Measurements from ENCODE around the gene LMAN1L. TPM values are rescaled to one million over a fixed set of nuclear protein-coding genes. Genes with fewer than 3 reads are reported as not detected.
A peak's percentile ranks its signal among the peaks of the same experiment; 100 is the strongest.

The LMAN1L gene
- total and polyA plus RNA-seq, 2 of the 4 experiments (the other 2 are of a cell fraction): not detected

DNA sequence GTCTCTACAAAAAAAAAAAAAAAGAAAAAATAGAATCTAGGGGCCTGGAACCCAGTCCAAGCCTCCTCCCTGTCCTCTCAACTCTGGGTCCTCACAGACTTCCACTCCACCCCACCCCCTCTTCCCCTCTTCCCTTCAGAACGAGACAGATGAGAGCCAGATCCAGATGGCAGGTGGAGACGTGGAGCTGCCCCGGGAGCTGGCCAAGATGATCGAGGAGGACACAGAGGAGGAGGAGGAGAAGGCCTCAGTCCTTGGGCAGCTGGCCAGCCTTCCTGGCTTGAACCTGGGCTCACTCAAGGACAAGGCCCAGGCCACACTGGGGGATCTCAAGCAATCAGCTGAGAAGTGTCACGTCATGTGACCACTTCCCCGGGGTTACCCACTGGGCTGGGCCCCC is 17.4 kb downstream of the LMAN1L start:
- in situ Hi-C loops (cut with MboI; ENCODE audit: low sequenced_read_pairs) (no loop called here), dilution Hi-C loops (cut with HindIII; ENCODE audit: low sequenced_read_pairs, unreplicated experiment) (no loop called here), intact Hi-C loops (cut with micrococcal nuclease) (no loop called here)
- Histone ChIP-seq H3K9me1 (ENCODE audit: insufficient read depth, low read length) (no peaks in the 10 kb centered on the region), H2BK5ac (ENCODE audit: low read depth, low read length, poor library complexity, severe bottlenecking) (no peak overlapping the region), H3K14ac (replicated peaks; ENCODE audit: low read depth, low read length) (no peak overlapping the region), H3K27ac (ENCODE audit: insufficient read depth, low read length) (no peak overlapping the region), H2AK9ac (replicated peaks; ENCODE audit: low read depth, low read length, poor library complexity) (peak overlapping the region; percentile 16), H3K56ac (ENCODE audit: extremely low read depth, insufficient read depth, low read length) (no peak overlapping the region), H3K18ac (ENCODE audit: low read depth, low read length) (no peak overlapping the region), H4K91ac (ENCODE audit: insufficient read depth, low read depth, low read length) (no peak overlapping the region), H3K9me3 (ENCODE audit: control insufficient read depth, insufficient read depth, low read length) (no peaks in the 10 kb centered on the region), H4K5ac (ENCODE audit: low read depth, low read length) (no peak overlapping the region), H2BK20ac (ENCODE audit: low read depth, low read length) (no peak overlapping the region), H3K23ac (ENCODE audit: low read depth, low read length) (no peak overlapping the region), H3K27me3 (ENCODE audit: control insufficient read depth, insufficient read depth, low read length) (peaks cover 36% of the 10 kb centered on the region), H2AFZ (replicated peaks; ENCODE audit: low read length, poor library complexity) (peak overlapping the region; percentile 61), H3K36me3 (ENCODE audit: control insufficient read depth, insufficient read depth, low read length) (no peaks in the 10 kb centered on the region), H4K8ac (ENCODE audit: low read depth in 2 of 2, low read length in 2 of 2) (no peak overlapping the region), H3K4me2 (ENCODE audit: low read depth, low read length) (no peak overlapping the region), H3K9ac (ENCODE audit: low read depth, low read length) (no peak overlapping the region), H2BK120ac (ENCODE audit: low read depth, low read length) (no peak overlapping the region), H2AK5ac (ENCODE audit: low read depth, low read length) (no peak overlapping the region), H3K4me3 (ENCODE audit: insufficient read depth, low read depth, low read length) (no peak overlapping the region), H2BK15ac (ENCODE audit: low read depth, low read length) (no peak overlapping the region), H3K4ac (ENCODE audit: low read depth, low read length) (no peak overlapping the region), H4K20me1 (ENCODE audit: insufficient read depth, low read length) (no peaks in the 10 kb centered on the region; the same call in 1 of the 2 replicates), H3K4me1 (ENCODE audit: control insufficient read depth, insufficient read depth, low read length) (no peaks in the 10 kb centered on the region), H3K79me1 (ENCODE audit: low read depth in 1 of 2, low read length in 2 of 2) (no peaks in the 10 kb centered on the region)
- TF ChIP-seq RFX5 (IDR thresholded peaks at IDR 0.05; ENCODE audit: low read depth, low read length): no peak
- no peak for TF ChIP-seq CEBPB (IDR thresholded peaks at IDR 0.05; ENCODE audit: low read depth, low read length)
- TF ChIP-seq SMC3 (IDR thresholded peaks at IDR 0.05; ENCODE audit: low read depth, low read length): no peak
- TF ChIP-seq, protein P1, sequence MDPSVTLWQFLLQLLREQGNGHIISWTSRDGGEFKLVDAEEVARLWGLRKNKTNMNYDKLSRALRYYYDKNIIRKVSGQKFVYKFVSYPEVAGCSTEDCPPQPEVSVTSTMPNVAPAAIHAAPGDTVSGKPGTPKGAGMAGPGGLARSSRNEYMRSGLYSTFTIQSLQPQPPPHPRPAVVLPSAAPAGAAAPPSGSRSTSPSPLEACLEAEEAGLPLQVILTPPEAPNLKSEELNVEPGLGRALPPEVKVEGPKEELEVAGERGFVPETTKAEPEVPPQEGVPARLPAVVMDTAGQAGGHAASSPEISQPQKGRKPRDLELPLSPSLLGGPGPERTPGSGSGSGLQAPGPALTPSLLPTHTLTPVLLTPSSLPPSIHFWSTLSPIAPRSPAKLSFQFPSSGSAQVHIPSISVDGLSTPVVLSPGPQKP (IDR thresholded peaks at IDR 0.05; ENCODE audit: borderline replicate concordance, low read depth, low read length): no peak
- no peak for TF ChIP-seq FOS (IDR thresholded peaks at IDR 0.05; ENCODE audit: low read depth, low read length)
- DNase-seq (no peak), ATAC-seq (ENCODE audit: low read depth) (no peak)
- BruUV-seq (replicated peaks): no TSS peak
- ChIA-PET CTCF (no interaction called here), POLR2A (ENCODE audit: unreplicated experiment) (interaction anchor here (0.5 kb wide), 1 partner anchor 51 kb away, joined by 3 read pairs; no protein-coding TSS in a partner anchor)
- WGBS, 2 experiments (ENCODE audit: extremely low coverage in 2 of 2, insufficient read length in 1 of 2): 67% methylated on average over 4 of the region's 6 CpGs; no CpG with 5 or more reads in 1 of the 2 experiments

All from IMR-90 (cell line).